HuH-7.5 (cell line): ENCODE measurements around the gene STK39.

Experiments used
- DNase-seq: peaks from one replicate; pipeline ENCODE4 v3.0.0; 2011; ENCODE audit warnings: low spot score

STK39 gene

DNA sequence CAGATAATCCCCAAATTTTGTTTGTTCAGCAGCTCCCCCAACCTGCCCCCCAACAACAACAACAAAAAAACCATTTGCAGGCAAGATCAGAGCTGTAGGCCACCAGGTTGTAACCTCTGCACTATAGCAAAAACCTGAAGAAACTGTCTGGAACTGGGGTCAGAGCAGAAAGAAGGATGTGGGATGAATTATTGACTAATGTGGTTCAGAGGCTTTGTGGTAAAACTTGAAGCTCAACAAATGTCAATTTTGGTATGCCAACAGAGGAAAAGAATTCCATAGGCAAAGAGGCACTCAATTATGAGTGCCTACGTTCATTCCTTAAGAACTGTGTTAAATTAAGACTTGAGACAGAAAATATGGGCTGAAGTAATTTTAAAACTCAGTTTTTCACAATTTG, 255.1 kb downstream of the STK39 start:
- no peak for DNase-seq

DNA sequence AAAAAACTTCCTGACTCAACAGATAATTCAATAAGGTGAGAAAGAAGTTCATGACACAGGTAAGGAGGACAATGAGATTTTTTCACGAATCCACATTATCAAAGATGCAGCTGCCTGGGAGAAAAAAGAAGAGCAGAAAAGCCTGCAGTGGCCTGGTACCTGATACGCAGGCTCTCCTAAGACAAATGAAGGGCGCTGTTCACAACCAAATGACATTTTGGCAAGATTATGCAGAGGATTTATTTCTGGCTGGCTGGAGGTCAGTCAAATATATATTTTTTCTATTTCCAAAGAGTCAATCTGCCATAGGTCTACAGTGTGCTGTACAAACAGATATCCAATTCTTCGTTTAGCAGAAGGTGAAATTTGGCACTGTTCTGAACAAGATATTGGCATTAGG, 257.3 kb downstream of the STK39 start:
- no peak for DNase-seq

DNA sequence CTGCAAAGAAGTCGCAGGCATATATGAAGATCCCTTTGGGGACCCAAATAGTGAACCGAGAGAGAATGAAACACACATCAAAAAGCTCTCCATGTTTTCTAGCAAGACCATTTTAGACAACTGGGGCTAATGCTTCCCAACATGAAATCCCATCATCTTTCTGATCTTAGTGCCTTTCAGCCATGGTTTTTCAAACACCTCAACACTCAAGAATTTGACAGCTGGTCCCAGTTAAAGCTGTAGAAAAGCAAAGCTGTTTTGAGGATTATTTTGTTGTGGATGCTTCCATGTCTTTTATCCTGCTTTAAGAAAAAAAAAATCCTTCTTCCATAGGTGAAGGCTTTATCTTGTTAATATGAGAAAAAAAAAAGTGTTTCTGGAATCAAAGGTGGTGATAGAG, 259.1 kb downstream of the STK39 start:
- no peak for DNase-seq

DNA sequence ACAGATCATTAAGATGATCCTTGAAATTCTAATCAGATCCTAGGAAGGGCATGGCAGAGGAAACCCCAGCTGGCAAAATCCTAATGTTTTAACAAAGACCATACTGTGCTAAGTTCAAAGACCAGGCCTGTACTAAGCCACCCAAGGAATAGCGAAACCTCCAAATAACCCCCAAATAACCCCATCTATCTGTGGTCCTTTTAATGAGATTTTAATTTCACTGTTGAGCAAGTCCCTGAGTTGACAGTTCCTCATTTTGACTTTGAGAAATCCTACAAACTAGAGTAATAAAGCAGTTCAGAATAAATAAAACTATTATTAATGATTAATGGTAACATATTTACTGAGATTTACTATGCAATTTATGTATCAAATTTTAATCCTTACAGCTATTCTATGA, 259.8 kb downstream of the STK39 start:
- no peak for DNase-seq

DNA sequence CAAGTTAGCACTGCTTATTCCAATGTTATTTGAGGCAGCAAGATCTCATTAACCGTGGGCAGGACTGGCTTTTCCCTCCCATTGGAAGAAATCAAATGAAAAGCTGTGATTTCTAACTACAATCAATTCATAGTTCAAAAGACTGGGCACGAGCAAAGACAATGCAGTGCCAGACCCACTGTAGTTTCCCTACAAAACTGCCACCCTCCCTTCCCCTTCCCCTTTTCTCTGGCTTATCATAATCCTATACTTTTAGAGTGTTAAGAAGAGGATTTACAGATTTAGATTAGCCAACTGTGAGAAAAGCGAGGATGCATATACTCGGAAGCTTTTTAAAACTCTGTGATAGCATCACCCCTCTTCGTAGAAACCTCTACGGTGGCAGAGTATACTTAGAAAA, 260.4 kb downstream of the STK39 start:
- no peak for DNase-seq

DNA sequence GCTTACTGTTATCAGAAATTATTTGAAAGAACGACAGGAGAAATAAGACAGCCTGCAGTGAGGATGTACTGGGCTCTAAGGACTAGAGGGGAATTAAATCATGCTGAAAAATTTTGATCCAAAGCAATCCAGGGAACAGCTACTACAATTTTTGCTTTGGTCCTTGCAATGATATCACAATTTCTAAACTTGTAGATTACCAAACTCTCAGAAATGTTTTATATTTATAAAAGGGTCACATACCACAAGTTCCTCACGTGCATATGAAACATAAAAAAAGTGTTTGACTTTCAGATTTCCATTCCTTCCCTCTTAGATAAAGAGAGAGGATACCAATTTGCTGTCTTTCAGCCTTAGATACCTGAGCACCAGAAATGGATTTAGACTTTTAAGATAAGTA, 261.2 kb downstream of the STK39 start:
- no peak for DNase-seq

DNA sequence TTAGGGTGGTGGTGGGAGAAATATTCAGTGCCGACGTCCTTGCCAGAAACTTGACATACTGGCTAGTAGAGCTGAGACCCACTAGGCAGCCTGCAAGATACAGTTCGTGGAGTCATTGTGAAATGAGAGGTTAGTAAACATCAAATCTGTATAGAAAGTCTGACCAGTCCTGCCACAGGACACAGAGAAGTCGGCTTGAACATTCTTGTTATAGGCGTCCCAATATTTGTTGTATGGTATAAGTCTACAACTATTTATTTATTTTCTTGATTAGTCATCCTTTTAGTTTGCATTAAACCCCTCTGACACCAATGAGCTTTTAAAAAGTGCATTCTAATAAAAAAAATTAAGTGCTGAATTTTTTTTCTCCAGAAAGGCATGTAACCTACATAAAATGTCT, 265.4 kb downstream of the STK39 start:
- DNase-seq, result no peak

DNA sequence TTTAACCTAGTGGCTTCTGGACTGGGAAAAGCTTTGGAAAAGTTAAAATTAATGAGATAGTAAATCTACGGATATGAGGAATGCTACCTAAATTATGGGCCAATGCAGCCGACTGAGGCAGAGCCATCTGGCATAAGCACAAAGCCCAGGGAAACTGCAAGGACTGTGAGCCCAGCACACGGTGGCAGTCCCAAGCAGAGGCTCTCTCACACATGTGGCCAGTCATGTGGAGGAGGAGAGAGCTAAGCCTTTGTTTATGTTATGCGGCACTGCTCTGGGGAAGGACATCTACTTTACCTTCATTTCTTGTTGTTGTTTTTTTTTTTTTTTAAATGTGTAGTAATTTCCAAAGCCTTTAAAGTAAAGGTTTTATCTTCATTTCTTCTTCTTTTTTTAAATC, 267.0 kb downstream of the STK39 start:
- no peak for DNase-seq

DNA sequence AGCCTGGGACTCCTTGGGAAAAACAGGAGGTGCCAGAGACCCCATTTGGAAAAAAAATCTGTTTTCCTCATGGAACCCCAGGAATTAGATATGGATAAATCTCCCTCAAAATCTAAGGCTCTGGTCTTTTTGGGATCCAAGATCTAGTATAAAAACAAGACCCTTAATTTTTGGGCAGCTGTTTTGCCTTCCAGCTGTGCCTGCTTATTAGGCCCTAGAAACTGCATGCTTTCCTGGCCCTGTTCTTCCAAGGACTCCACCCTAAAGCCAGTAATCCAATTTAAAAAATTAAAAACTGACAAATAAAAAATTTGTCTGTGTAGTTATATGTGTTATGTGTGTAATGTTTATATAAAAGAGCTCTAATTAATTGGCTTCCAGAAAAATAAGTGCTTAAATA, 274.6 kb downstream of the STK39 start:
- no peak for DNase-seq

DNA sequence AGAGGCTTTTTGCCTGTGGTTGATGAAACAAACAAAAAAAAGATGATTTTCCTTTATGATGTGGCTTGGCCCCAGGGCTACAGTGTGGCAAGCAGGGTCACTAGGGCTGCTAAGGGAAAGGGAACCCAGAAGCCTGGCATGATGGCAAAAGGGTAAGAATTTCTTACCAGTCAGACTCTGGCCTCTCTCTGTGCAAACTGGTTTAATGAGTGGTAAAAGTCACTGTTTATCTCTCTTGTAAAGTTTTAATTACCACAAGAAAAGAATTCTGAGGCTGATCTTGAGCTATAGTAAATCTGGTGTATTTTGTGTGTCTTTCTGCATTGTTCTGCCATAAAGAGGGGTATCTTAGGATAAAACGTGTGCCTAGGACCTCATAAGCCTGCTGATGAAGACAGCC, 275.4 kb downstream of the STK39 start:
- DNase-seq, result no peak

DNA sequence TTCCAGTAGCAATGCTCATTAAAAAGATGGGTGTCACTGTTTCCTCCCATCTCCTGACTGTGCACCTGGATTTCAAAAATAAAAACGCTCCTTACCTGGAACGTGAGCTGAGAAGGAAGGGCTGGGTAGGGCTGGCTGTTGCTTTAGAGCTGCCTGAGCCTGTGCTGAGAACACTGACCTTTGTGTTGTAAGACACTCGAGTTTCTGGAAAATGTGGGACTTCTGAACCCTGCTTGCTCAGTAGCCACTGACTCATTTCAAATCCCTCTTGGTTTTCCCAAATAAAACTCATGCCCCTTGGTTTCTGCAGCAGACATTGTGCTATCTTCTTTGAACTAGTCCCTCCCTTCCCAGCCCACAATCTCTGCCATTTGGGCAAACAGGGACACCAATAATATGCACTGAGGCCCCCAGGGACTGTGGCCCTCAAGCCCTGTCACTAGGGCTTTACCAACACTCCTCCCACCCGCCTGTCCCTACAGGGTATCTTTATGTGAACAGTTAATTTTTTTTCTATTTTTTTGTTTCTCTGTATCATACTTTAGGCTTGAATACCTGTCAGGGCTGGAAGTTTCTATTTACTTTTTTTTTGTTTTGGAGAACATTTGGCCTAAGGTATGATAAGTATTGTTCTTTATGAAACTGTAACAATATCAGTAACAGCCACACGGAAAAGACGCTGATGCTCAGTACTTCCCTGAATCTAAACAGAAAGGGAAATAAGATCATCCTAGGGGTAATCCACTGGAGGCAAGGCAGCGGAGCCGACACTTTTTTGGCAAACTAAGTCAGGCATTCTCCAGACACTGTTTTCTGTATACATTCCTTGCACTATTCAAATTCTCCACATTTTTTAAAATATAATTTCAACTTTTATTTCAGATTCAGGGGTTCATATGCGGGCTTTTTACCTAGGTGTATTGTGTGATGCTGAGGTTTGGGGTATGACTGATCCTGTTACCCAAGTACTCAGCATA, 280.2 kb downstream of the STK39 start:
- no peak for DNase-seq

DNA sequence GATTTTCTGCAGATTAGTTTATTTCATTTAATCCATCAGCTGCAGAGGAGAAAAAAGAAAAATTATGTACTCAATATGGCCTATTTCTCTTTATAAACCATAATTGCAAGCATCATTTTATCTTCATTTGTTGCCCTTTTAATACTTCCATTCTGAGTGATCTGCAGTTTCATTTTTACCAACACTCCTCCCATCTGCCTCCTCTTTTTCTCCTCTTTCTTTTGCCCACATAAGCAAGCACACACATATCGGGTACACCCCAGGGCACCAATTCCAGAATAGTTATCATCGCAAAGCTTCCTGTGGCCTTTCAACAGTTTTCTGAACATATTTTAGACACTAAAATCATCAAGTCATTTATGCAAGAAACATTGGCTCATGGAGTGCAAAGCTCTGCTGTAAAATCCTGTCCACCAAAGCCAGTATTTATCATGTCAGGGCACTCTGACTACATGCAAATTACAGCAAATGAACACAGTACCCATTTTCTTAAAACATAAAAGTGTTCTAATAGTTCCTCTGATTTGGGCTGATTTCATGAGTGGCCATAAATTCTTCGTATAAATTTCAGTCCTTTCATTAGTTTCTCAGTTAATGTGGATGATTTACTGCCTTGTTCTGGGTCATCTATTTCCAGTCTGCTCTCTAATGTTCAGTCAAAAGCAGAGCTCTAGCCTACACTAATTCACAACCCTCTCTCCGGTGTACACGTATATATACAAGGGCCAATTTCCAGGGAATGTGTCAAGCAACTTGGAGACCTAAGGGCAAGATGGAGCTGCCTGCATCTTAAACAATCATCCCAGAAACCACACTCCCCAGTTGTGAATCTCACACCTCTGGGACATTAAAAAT, 281.3 kb downstream of the STK39 start:
- no peak for DNase-seq

DNA sequence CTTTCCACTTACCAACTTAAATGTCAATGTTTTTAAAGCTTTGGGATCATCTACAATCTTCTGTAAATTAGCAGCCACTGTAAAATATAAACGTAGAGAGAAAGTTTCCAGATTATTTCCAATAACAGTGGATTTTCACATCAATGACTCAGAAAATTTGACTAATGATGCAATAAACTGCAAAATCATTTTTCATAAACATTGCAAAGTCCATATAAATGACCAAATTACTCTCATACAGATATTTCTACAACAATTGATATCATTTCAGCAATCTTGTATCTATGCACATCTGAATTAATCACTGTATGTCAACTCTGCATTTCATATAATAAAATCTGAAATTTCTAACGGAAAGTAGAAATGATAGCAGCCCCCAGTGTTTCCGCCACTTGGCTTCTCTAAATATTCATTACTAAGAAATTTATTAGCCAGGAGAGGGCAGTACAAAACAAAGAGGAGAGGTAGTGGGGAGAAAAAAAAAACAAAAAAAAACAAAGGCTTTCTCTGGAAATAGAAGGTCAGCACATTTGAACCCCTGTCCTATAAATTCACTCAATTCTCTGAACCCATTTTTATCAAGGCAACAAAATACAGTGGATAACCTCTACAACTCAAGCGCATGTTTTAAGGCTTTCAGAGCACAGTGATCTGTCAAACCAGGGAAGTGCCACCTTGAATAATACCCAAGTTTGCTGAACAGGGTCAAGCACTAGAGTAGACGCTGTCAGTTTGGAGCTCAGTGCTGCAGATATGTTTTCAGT, 282.6 kb downstream of the STK39 start:
- no peak for DNase-seq

DNA sequence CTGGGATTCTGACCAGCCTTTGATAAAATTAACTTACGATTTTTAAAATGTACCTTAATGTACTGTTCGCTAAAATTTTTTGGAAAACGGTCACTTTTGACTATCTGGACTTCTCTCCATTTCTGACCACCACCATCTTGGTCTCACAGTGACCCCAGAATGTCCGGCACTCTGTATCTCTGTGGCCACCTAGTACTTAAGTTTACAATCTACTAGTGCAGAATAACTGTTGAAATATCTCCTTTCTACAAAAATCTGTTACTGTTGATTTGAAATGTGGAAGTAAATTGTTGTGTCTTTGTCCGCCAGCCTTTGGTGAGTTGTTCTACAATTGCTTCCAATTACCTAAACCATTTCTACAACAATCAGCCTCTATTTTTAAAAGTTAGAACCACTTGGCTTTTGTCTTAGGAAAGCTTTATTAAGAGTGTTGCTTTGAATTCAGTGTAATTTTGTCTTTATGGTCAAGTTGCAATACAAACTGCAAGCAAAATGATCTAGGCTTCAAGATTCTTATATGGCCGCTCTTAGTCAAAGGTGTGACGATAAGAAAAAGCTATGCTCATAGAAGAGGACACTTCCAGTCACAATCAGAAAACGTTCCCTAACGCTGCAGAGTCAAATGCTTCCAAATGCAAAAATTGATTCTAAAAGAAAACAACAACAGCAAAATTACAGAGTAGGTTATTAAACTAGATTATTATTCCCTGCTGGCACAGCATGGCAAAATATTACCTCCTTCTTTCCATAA, 283.3 kb downstream of the STK39 start:
- no peak for DNase-seq

DNA sequence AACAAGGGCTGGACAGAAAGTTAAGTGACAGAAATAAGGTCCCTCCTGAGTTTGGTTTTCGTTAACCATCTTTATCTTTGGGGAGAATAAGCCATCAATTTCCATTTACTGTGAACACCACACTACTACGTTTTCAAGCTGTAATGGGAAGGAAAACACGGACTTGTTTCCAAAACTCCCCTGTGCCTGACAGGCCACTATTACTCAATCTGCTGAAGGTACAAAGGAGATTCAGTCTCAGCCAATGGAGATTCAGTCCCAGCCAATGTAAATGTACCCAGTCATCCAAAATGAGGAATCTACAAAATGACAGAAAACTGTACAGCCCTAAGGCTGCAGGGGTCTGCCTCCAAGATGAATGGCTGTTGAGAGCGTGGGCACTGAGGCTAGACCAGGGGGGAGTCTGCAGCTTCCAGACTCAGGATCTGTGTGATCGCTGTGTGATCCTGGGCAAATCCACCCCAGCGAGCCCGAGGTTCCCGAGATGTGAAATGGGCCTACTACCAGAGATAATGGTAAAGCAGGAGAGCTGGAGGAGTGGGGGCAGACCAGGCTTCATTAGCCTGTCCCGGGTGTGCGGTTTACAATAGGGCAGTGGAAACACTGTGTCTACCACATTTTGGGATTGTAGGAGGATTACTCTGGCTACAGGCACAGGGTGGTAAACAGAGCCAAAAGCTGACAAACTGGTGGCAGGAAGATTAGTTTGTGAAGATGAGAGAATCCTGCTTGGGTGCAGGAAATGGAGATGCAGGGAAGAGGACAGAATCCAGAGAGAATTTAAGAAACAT, 284.8 kb downstream of the STK39 start:
- DNase-seq, result no peak

DNA sequence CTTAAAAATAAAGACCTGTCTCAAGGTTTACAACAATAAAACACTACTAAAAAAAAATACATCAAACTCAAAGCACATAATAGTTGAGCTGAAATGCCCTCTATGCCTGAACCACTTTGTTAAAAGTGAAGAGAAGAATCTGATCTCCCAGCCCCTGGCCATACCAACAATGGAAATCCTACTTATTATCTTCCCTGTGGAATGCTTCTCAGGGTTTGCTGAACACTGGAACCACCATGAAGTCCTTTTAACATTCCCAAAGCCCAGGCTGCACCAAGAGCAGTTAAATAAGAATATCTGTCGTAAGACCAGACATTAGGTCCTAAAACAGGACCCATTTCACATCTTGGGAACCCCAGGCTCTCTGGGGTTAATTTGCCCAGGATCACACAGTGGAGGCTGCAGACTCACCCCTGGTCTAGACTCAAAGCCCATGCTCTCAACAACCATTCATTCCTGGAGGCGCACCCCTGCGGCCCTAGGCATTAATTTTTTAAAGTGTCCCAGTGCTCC, 285.8 kb downstream of the STK39 start:
- no peak for DNase-seq

DNA sequence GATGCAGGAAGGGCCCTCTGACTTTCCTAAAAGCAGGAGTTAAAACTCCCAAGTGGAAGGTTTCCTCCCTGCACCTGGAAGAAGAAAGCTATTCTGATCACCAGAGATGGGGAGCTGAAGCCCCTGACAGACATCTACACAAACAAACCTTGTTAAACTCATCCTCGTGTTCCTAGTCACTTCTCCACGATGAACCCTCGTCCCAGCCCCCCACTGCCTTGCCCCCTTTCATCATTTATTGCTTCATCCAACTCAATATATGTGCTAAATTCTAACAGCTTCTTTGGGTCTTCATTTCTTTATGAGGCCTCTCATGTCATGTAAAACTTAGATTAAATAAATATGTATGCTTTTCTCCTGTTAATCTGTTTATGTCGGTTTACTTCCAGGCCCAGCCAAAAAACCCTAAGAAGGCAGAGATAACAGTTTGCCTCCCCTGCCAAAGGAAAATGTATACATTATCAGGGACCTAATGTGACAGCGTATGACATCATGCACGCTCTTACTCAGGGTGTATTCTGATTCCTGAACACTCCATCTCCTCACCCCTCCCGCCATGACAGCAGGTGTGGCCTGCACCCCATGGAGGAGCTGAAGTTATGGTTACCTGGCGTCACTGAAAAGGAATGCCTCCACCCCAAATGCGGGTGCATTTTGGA, 287.2 kb downstream of the STK39 start:
- DNase-seq, result no peak

DNA sequence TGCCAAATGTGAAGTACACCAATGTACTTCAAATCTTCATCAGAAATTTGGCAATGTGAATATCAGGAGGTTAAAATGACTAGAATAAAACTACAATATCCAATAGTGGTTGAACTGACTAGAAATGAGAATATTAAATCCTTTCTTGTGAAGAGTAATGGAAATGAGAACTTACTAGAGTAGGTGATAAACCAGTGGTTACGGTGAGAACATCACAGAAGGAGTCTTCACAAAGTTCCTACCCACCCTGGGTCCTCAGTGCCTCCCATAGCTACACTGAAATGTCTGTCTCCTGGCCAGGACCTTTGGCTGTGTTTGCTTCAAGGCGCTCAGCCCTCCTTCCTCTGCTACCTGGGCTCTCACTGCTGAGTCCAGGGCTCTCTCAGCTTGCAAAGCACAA, 289.7 kb downstream of the STK39 start:
- no peak for DNase-seq

DNA sequence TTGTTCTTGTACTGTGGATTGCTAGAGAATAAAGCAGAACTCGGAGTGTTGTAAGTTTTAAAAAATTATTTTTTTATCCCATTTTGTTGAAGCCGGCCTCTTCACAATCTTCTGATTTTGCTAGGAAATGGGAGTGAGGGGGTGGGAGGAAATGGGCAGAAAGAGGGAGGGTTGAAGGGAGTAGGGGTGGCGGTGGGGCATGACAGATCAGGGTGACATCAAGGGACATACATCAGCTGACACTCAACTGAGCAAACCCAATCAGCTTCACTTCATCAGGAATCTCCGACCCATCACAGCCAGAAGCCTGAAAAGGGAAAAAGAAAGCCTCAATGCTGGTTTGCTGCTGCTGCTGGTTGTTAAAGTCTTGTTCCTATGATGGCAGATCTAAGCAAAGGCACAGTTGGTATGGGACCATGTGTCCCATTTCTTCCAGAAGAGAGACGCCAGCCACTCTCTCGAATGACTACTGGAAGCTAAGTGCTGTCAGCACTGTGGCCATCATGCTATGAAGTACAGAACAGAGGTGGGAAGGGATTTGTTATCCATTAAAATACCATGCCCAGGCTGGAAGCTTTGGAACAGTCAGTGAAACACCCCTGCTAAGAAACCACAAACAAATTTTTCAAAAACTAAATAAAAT, 292.0 kb downstream of the STK39 start:
- DNase-seq, result no peak

DNA sequence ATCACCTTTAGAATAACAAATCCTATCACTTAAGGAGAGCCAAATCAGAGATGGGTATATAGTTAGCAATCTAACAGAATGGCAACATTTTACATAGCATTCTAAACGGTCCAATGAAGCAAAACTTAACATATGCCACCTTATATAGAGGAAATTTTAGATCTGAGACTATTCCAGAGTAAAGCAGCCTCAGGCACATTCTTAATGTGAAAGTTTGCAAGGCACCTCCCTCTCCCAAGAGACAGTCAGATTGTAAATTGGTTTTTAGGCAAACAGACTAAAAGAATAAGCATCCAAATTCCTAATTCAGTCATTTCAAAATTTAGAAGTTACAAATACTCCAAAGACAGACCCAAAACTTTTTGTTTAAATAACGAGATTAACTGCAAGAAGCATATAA, 292.9 kb downstream of the STK39 start:
- DNase-seq, result no peak
